HG03045 (cell line): Measurements from ENCODE around the gene IRAK2.

ENCODE experiments used
- ATAC-seq: cut with Tn5 transposase; IDR thresholded peaks from one replicate; pipeline ENCODE4 v1.9.1; 2021; ENCODE audit warnings: mild to moderate bottlenecking, moderate library complexity; ENCODE audit not compliant: unreplicated experiment

IRAK2 gene

GRCh38 chr3:10219737-10220136, 55.0 kb downstream of the IRAK2 start:
- ATAC-seq, result no peak

GRCh38 chr3:10223676-10224639, 59.2 kb downstream of the IRAK2 start:
- ATAC-seq, result no peak

GRCh38 chr3:10224794-10225665, 60.3 kb downstream of the IRAK2 start:
- peak; percentile 43 for ATAC-seq

GRCh38 chr3:10226293-10226692, 61.6 kb downstream of the IRAK2 start:
- no peak for ATAC-seq

- no peak for ATAC-seq
Measured at GRCh38 chr3:10228248-10228950, 63.7 kb downstream of the IRAK2 start.

GRCh38 chr3:10229576-10229975, 64.9 kb downstream of the IRAK2 start:
- no peak for ATAC-seq

GRCh38 chr3:10232137-10232536, 67.4 kb downstream of the IRAK2 start:
- no peak for ATAC-seq

GRCh38 chr3:10233988-10234387, 69.3 kb downstream of the IRAK2 start:
- no peak for ATAC-seq

GRCh38 chr3:10234526-10235230, 70.0 kb downstream of the IRAK2 start:
- ATAC-seq, result no peak

- ATAC-seq, result no peak
Measured at GRCh38 chr3:10235551-10235950, 70.8 kb downstream of the IRAK2 start.

- ATAC-seq, result no peak
Measured at GRCh38 chr3:10238345-10239183, 73.8 kb downstream of the IRAK2 start.

- no peak for ATAC-seq
Measured at GRCh38 chr3:10240799-10241198, 76.1 kb downstream of the IRAK2 start.

- ATAC-seq, result no peak
Measured at GRCh38 chr3:10242182-10243065, 77.7 kb downstream of the IRAK2 start.

GRCh38 chr3:10244009-10244408, 79.3 kb downstream of the IRAK2 start:
- ATAC-seq, result no peak

- no peak for ATAC-seq
Measured at GRCh38 chr3:10245081-10245712, 80.5 kb downstream of the IRAK2 start.

GRCh38 chr3:10247679-10248183, 83.0 kb downstream of the IRAK2 start:
- ATAC-seq, result no peak

GRCh38 chr3:10248184-10248983, 83.7 kb downstream of the IRAK2 start, which contains the start of gene TATDN2:
Gene TATDN2 (plus strand): TSS chr3:10248459. CDS start chr3:10249201, 742 bp downstream.
- peak; percentile 96 for ATAC-seq
